Activated CD4-positive, alpha-beta T cell treated with anti-CD3 and anti-CD28 coated beads for 24 hours (primary cell): ENCODE data around the gene CAMSAP2.

Source experiments
- DNase-seq, 2 donors: peaks; one replicate each; pipeline ENCODE4 v3.0.0-alpha.2; 2020; ENCODE audit warnings: low read depth in 2 of 2

The CAMSAP2 gene

DNA sequence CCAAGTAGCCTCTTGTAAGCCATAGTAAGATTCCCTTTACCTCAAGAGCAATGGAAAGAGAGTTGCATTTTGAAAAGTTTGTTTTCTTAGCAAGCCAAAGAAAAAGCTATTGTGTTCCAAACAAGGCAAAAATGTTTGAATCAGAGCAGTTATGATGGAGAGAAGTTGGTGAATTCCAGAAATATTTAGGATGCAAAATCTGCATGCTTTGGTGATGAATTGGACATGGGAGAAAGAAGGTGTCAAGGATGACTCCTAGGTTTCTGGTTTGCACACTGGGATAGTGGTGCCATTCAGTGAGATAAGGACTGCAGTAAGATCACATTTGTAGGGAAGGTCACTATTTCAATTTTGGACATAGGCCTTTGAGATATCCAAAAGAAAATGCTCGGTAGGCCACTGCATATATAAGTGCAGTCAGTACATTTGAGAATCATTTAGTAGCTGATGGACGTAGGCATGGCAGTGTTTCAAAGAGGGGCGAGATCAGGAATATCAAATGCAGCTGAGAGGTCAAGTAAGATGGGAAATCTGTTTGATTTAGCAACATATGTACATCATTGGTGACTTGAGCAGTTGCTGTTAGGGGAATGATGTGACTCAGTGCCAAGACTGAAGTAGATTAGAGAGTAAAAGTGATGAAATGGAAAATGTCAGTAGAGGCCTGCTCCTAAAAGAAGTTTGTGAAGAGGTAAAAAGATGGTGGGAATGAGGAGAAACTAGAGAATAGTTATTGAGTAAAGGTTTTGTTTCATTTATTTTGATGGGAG lies 100.2 kb downstream of the CAMSAP2 start:
- DNase-seq, result no peak

- no peak for DNase-seq
Measured at GRCh38 chr1:200845360-200845759, 106.7 kb downstream of the CAMSAP2 start.

- no peak for DNase-seq
Measured at GRCh38 chr1:200846398-200846797, 107.7 kb downstream of the CAMSAP2 start.

- DNase-seq, result no peak
Measured at GRCh38 chr1:200849430-200849829, 110.7 kb downstream of the CAMSAP2 start.

DNA sequence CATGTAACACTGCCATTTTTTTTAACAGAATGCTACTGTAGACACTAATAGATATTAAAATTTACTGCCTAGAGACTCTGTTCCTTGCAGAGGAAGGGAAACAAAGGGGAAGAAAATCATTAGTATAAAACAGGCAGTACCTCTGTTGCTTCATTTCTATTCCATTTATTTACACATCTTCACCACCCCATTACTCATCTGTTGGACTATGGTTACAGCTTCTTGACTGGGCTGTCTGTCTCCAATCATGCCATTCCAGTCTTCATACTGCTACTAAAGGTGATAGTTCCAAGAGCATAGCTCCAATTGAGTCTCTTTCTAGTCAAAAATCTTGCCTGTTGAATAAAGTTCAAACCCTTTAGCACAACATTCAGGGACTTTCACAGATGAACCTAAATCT lies 111.9 kb downstream of the CAMSAP2 start:
- no peak for DNase-seq

DNA sequence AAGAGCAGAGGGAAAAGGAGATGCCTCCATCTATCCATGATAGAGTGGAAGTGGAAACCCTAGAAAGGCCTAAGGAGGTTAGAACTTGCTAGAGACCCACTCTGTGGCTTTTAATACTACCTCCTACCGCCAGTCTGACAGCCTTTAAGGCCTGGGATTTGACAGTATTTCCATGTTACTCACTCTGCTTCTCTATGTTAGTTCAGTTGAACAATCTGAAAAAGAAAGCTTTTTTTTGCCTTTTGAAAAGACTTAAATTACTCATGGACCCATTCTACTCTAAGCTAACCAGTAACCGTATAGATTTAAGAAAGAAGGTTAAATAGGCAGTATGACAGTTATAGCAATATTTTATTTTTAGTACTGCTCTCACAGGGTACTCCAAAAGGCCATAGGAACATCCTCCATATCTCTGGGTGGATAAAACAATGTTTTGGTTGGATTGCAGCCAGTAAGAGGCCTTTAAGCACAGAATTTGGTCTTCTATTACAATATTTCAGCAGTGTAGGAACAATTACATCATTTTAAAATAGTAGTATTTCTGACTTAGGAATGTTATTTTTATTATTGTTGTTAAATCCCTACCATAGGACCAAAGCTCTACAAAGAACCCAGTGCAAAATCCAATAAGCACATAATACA lies 118.1 kb downstream of the CAMSAP2 start:
- DNase-seq, result no peak

DNA sequence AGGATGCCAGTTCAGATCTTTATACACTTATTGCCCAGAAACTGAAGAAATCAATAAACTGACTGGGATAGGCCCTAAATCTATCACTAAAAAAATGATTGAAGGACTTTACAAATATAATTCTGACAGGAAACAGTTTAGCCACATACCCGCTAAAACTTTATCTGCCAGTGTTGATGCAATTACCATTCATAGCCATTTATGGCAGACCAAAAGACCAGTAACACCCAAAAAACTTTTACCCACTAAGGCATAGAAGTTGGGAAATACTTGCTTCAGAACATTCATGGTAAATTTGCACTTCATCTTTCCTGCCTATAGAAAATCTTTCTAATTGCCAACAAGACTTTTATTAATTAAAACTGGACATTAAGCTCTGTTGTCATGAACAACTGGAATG lies 119.1 kb downstream of the CAMSAP2 start:
- no peak for DNase-seq

- no peak for DNase-seq
Measured at GRCh38 chr1:200861937-200862647, 123.4 kb downstream of the CAMSAP2 start.

DNA sequence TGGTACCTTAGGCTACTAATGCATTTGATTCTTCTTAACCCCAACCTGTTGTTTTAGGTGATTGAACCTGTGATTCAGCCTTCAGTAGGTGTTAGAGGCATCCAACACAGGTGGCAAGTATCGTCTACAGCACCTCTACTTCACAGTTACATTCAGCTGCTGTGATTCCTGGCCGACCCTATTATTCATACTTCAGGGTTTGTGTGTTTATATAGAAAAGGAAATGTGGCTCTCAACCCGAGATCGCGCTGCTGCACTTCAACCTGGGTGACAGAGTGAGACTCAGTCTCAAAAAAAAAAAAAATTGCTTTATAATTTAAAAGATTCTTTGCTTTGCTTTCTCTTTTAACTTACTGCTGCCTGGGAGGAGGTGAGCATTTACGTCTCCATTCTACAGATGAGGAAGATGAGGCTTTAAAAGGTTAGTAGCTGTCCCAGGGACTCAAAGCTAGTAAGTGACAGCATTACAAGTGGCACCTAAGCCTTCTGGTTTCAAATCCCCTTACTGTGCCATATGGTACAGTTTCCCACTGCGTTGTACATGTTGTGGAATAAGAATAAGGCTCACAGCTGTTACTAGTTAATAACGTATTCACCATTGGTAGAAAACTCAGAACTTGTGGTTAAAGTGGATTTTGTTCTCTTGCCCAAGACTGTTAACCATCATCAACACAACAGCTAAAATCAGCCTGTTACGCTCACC lies 124.2 kb downstream of the CAMSAP2 start:
- DNase-seq, result no peak

DNA sequence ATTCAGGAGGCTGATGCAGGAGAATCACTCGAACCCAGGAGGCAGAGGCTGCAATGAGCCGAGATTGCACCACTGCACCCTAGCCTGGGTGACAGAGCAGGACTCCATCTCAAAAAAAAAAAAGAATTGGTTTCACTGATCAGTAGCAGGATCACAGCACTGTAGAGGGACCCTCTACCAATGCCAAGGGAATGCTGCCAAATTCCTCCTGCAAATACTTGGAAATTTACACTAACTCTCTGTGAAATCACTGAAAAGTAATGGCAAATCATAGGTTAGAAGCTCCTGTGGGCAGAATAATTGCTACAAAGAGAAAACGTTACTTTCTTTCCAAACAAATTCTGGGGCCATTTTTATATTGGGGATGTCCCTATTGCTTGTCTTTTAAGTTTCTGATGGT lies 127.4 kb downstream of the CAMSAP2 start:
- no peak for DNase-seq

DNA sequence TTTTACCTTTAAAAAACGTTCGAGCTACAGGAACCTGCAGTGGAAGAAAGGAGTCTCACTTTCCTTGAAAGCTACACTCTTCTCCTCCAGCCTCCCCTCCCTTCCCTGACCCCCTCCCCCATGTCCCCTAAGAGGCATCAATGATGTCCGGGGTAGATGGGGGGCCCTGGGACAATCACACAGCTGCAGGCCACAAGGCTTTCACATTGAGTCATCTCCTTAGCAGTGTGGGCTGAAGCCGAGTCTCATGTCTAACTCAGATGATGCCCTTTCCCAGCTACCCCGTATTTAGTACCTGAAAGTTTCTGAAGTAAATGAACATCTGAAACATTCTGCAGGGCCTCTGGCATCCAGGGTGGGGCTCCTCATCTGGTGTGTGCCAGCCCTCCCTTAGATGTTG lies 127.8 kb downstream of the CAMSAP2 start:
- DNase-seq, result peak in 1 of 2 donors; percentile 47

- no peak for DNase-seq
Measured at GRCh38 chr1:200867018-200867811, 128.5 kb downstream of the CAMSAP2 start.

- no peak for DNase-seq
Measured at GRCh38 chr1:200869376-200869752, 130.7 kb downstream of the CAMSAP2 start.

GRCh38 chr1:200869753-200870391 lies 131.2 kb downstream of the CAMSAP2 start:
- no peak for DNase-seq

- no peak for DNase-seq
Measured at GRCh38 chr1:200872446-200873115, 133.9 kb downstream of the CAMSAP2 start, which contains the start of gene GPR25. Gene GPR25 (plus strand): TSS chr1:200872981. CDS start chr1:200873038, 57 bp downstream.

GRCh38 chr1:200873116-200873670 lies 134.5 kb downstream of the CAMSAP2 start:
- no peak for DNase-seq

DNA sequence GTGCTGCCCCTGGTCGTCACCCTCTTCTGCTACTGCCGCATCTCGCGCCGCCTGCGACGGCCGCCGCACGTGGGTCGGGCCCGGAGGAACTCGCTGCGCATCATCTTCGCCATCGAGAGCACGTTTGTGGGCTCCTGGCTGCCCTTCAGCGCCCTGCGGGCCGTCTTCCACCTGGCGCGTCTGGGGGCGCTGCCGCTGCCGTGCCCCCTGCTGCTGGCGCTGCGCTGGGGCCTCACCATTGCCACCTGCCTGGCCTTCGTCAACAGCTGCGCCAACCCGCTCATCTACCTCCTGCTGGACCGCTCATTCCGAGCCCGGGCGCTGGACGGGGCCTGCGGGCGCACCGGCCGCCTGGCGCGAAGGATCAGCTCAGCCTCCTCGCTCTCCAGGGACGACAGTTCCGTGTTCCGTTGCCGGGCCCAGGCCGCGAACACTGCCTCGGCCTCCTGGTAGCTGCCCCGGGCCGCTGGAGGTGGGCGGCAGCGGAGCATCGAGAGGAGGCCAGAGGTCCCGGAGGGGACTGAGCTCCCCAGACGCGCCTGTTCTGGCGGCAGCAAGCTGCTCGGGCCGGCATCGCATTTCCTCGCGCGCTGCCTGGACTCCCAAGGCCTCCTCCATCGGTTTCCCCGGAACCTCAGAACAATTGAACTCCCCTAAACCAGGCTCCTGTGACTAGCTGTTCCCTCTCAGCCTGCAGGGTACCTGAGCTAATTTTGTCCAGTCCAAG lies 135.1 kb downstream of the CAMSAP2 start:
- no peak for DNase-seq

DNA sequence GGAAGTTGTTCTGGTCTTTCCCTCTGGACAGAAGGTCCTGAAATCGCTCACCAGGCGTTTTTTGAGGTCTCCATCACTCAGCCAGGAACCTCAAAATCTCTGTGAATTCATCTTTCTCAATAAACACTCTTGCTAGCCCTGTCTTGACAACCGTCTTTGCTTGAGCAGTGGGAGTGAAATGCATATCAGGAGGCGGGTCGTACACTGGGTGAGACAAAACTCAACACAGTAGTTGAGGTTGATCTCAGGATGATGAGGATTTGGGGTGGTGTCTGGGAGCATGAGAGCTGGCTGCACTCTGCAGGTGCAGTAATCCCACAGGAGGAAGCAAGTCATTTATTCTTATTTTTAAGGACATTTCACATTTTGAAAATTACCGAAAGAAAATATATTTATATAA lies 136.0 kb downstream of the CAMSAP2 start:
- no peak for DNase-seq

GRCh38 chr1:200875416-200875815 lies 136.7 kb downstream of the CAMSAP2 start:
- no peak for DNase-seq
